SK-N-SH (cell line): Measurements from ENCODE around the gene CYFIP1. TPM values are rescaled to one million over a fixed set of nuclear protein-coding genes. Genes with fewer than 3 reads are reported as not detected.

ENCODE experiments used
- CTCF ChIA-PET: fragments of 300-600, 350-600 bp; formaldehyde crosslinking; extraction: SDS; loops from one replicate; lab custom pipeline; 2021; lab: Yijun Ruan, JAX
- POLR2A ChIA-PET: fragments of 350-600 bp; sonication (Branson Sonifier 250); formaldehyde crosslinking; extraction: SDS; loops from one replicate; lab custom pipeline; 2020; ENCODE audit warnings: antibody characterized with exemption, inconsistent platforms; lab: Yijun Ruan, JAX
- DNase-seq: peaks from one replicate; pipeline ENCODE4 v3.0.0; 2012
- H2AFZ ChIP-seq: fragments of 200-600 bp; sonication (generic); 2 replicates; pipeline ENCODE4 v1.8.1; 2016; ENCODE audit warnings: antibody characterized with exemption, mild to moderate bottlenecking, low read depth
- H3F3A ChIP-seq: fragments of 200-600 bp; sonication (generic); replicated peaks from 2 replicates; pipeline ENCODE3; 2016; ENCODE audit warnings: antibody characterized with exemption, mild to moderate bottlenecking; ENCODE audit not compliant: insufficient read depth
- H3K27ac ChIP-seq, 2 experiments: fragments of 200-500 bp in 1 of 2; fragments of 200-600 bp in 1 of 2; sonication (Bioruptor generic) in 1 of 2; sonication (generic), shearing (Covaris generic) in 1 of 2; 2 replicates each; pipeline versions ENCODE4 v1.5.1 to v1.6.1; 2014 to 2016; ENCODE audit warnings: low read depth in 2 of 2, inconsistent platforms in 1 of 2, low read length in 1 of 2, mild to moderate bottlenecking in 1 of 2, mixed read lengths in 1 of 2
- H3K27me3 ChIP-seq: fragments of 200-600 bp; sonication (generic), shearing (Covaris generic); 2 replicates; pipeline ENCODE4 v1.6.1; 2016; ENCODE audit warnings: mixed run types; ENCODE audit not compliant: insufficient read depth
- H3K36me3 ChIP-seq, 2 experiments: fragments of 200-500 bp in 1 of 2; fragments of 200-600 bp in 1 of 2; sonication (Bioruptor generic) in 1 of 2; sonication (generic) in 1 of 2; replicated peaks in 1 of 2; 2 replicates each; pipeline versions ENCODE3 to v1.5.1; 2014 to 2016; ENCODE audit warnings: low read length in 1 of 2, mild to moderate bottlenecking in 1 of 2; ENCODE audit not compliant: insufficient read depth in 2 of 2, control insufficient read depth in 1 of 2
- H3K4me1 ChIP-seq, 2 experiments: fragments of 200-500 bp in 1 of 2; fragments of 200-600 bp in 1 of 2; sonication (Bioruptor generic) in 1 of 2; sonication (generic), shearing (Covaris generic) in 1 of 2; 2 replicates each; pipeline versions ENCODE4 v1.5.1 to v1.6.1; 2014 to 2016; ENCODE audit warnings: low read depth in 1 of 2, low read length in 1 of 2, mixed run types in 1 of 2; ENCODE audit not compliant: insufficient read depth in 2 of 2, control insufficient read depth in 1 of 2
- H3K4me2 ChIP-seq: fragments of 200-600 bp; sonication (generic), shearing (Covaris generic); 2 replicates; pipeline ENCODE4 v1.6.1; 2017; ENCODE audit warnings: mixed run types
- H3K4me3 ChIP-seq, 2 experiments: fragments of 200-500 bp in 1 of 2; fragments of 200-600 bp in 1 of 2; sonication (Bioruptor generic) in 1 of 2; sonication (generic), shearing (Covaris generic) in 1 of 2; 2 replicates each; pipeline versions ENCODE4 v1.5.1 to v1.8.1; 2014 to 2016; ENCODE audit warnings: low read depth in 2 of 2, inconsistent platforms in 1 of 2, low read length in 1 of 2, mild to moderate bottlenecking in 1 of 2, mixed read lengths in 1 of 2, moderate library complexity in 1 of 2
- H3K79me2 ChIP-seq: fragments of 200-600 bp; sonication (generic); 2 replicates; pipeline ENCODE4 v1.8.1; 2017; ENCODE audit warnings: mild to moderate bottlenecking; ENCODE audit not compliant: insufficient read depth
- H3K9ac ChIP-seq: fragments of 200-600 bp; sonication (generic); 2 replicates; pipeline ENCODE4 v1.6.1; 2017; ENCODE audit warnings: mixed run types
- H3K9me2 ChIP-seq: fragments of 200-600 bp; sonication (generic); 2 replicates; pipeline ENCODE4 v1.6.1; 2017; ENCODE audit warnings: mixed run types
- H3K9me3 ChIP-seq: fragments of 200-600 bp; sonication (generic); 2 replicates; pipeline ENCODE4 v1.6.1; 2017; ENCODE audit warnings: mixed run types, mild to moderate bottlenecking, moderate library complexity
- H4K20me1 ChIP-seq: fragments of 200-600 bp; sonication (generic); 2 replicates; pipeline ENCODE4 v1.6.1; 2017; ENCODE audit warnings: mild to moderate bottlenecking, mixed run types; ENCODE audit not compliant: insufficient read depth
- CHD2 ChIP-seq: fragments of 150-350 bp; IDR thresholded peaks from 2 replicates; pipeline ENCODE4 v1.6.1; 2018; ENCODE audit warnings: low read length; ENCODE audit not compliant: partially characterized antibody
- CTCF ChIP-seq: fragments of 200-600 bp; sonication (generic); IDR thresholded peaks from 2 replicates; pipeline ENCODE4 v1.6.1; 2017; ENCODE audit warnings: antibody characterized with exemption, mild to moderate bottlenecking, moderate library complexity
- EZH2phosphoT487 ChIP-seq: fragments of 200-600 bp; sonication (generic); IDR thresholded peaks from 2 replicates; pipeline ENCODE4 v1.6.1; 2017; ENCODE audit warnings: low read depth, mixed run types, mild to moderate bottlenecking, antibody characterized with exemption, moderate library complexity, borderline replicate concordance
- FOXJ3 ChIP-seq: sonication (generic); formaldehyde crosslinking; IDR thresholded peaks from 2 replicates; pipeline ENCODE4 v1.5.1; 2020; ENCODE audit warnings: mild to moderate bottlenecking, missing genetic modification reagents
- FOXM1 ChIP-seq: IDR thresholded peaks from 2 replicates; pipeline ENCODE4 v1.4.0; 2012; ENCODE audit warnings: low read depth, mild to moderate bottlenecking
- GATA2 ChIP-seq: sonication (generic); formaldehyde crosslinking; IDR thresholded peaks from 2 replicates; pipeline ENCODE4 v1.5.0; 2020; ENCODE audit warnings: mild to moderate bottlenecking, missing genetic modification reagents
- JUND ChIP-seq: IDR thresholded peaks from 2 replicates; pipeline ENCODE4 v1.4.0; 2012
- MXI1 ChIP-seq: IDR thresholded peaks from 2 replicates; pipeline ENCODE4 v1.6.1; 2012; ENCODE audit warnings: mild to moderate bottlenecking, low read depth, low read length, improper control_type of control experiment
- NFIC ChIP-seq: IDR thresholded peaks from 2 replicates; pipeline ENCODE4 v1.4.0; 2012; ENCODE audit warnings: borderline replicate concordance
- NRF1 ChIP-seq: IDR thresholded peaks from 2 replicates; pipeline ENCODE4 v1.6.1; 2012; ENCODE audit warnings: low read depth, mild to moderate bottlenecking, low read length
- PBX3 ChIP-seq: IDR thresholded peaks from 2 replicates; pipeline ENCODE4; 2012
- RAD21 ChIP-seq: IDR thresholded peaks from 2 replicates; pipeline ENCODE4 v1.6.1; 2012; ENCODE audit warnings: mild to moderate bottlenecking, low read length
- RCOR1 ChIP-seq: fragments of 150-350 bp; IDR thresholded peaks from 2 replicates; pipeline ENCODE4 v1.6.1; 2017; ENCODE audit warnings: antibody characterized with exemption, low read length
- RXRA ChIP-seq: IDR thresholded peaks from 2 replicates; pipeline ENCODE4 v1.4.0; 2012; ENCODE audit warnings: low read depth, mild to moderate bottlenecking, borderline replicate concordance
- SMC3 ChIP-seq: IDR thresholded peaks from 2 replicates; pipeline ENCODE4 v1.6.1; 2012; ENCODE audit warnings: low read depth, low read length, improper control_type of control experiment
- TAF1 ChIP-seq: IDR thresholded peaks from 2 replicates; pipeline ENCODE4 v1.6.1; 2012; ENCODE audit warnings: low read depth, mild to moderate bottlenecking, low read length, moderate library complexity, borderline replicate concordance
- USF2 ChIP-seq: fragments of 150-350 bp; IDR thresholded peaks from 2 replicates; pipeline ENCODE4 v1.6.1; 2017; ENCODE audit warnings: antibody characterized with exemption, low read length, low read depth, borderline replicate concordance
- YY1 ChIP-seq: IDR thresholded peaks from 2 replicates; pipeline ENCODE4 v1.4.0; 2012; ENCODE audit warnings: low read depth, mild to moderate bottlenecking
- WGBS: methylation state at CpG from one replicate; pipeline ENCODE4 v1.1.6; 2017; ENCODE audit warnings: low lambda C conversion rate; 5-methylcytosine and 5-hydroxymethylcytosine counted together
- polyA plus RNA-seq, 3 experiments: library from polyadenylated mRNA; depleted of rRNA; stranded (reverse); fragments of >200 nt; gene quantifications; 2 replicates each; pipeline ENCODE4 v1.2.3, GENCODE V29; 2012

CYFIP1 gene
- polyA plus RNA-seq, 1 of the 3 experiments (the other 2 are of a cell fraction): 53.4 TPM

- Histone ChIP-seq H3K9me3 (no peaks in the 10 kb centered on the region), H3K79me2 (peaks cover 14% of the 10 kb centered on the region; the same call in 1 of the 2 replicates)
- TF ChIP-seq GATA2 (CRISPR knock-in tag) (no peak), YY1 (no peak), PBX3 (no peak), EZH2phosphoT487 (no peak), CTCF (no peak), JUND (no peak), NRF1 (no peak), NFIC (no peak)
- TF ChIP-seq, all 33 proteins: peak for 0
- H3K4me2 ChIP-seq: no peak overlapping the region
- H3K9ac ChIP-seq: no peak overlapping the region
- no peaks in the 10 kb centered on the region for H3K9me2 ChIP-seq
- DNase-seq: no peak
- no peaks in the 10 kb centered on the region for H4K20me1 ChIP-seq
- no peak overlapping the region for H3K4me3 ChIP-seq
- CTCF ChIA-PET: no interaction called here
- H3K4me1 ChIP-seq: no peaks in the 10 kb centered on the region
- no peak overlapping the region for H2AFZ ChIP-seq
- H3K36me3 ChIP-seq: peaks cover 76 to 82% of the 10 kb centered on the region in 2 experiments
- H3K27me3 ChIP-seq: no peaks in the 10 kb centered on the region
- H3F3A ChIP-seq: peaks cover 17% of the 10 kb centered on the region
- H3K27ac ChIP-seq: no peak overlapping the region
- WGBS: 96% methylated on average over 9 of the region's 9 CpGs
- POLR2A ChIA-PET: no interaction called here
Observed at GRCh38 chr15:22868928-22869327, 111.2 kb downstream of the CYFIP1 start.

GRCh38 chr15:22868495-22868894 lies 111.7 kb downstream of the CYFIP1 start:
- POLR2A ChIA-PET: no interaction called here
- Histone ChIP-seq H3K4me1 (no peaks in the 10 kb centered on the region), H3K9me2 (no peaks in the 10 kb centered on the region), H2AFZ (no peak overlapping the region), H3F3A (peaks cover 17% of the 10 kb centered on the region), H3K36me3 (peaks cover 79 to 80% of the 10 kb centered on the region in 2 experiments), H3K9me3 (no peaks in the 10 kb centered on the region), H3K4me3 (no peak overlapping the region), H3K27me3 (no peaks in the 10 kb centered on the region), H3K4me2 (no peak overlapping the region), H4K20me1 (no peaks in the 10 kb centered on the region), H3K27ac (no peak overlapping the region), H3K9ac (no peak overlapping the region), H3K79me2 (peaks cover 18% of the 10 kb centered on the region; the same call in 1 of the 2 replicates)
- 87% methylated on average over 4 of the region's 4 CpGs for WGBS
- DNase-seq: no peak
- CTCF ChIA-PET: no interaction called here
- no peak for TF ChIP-seq RAD21

- no peaks in the 10 kb centered on the region for H3K9me3 ChIP-seq
- no peak overlapping the region for H2AFZ ChIP-seq
- POLR2A ChIA-PET: no interaction called here
- no peaks in the 10 kb centered on the region for H4K20me1 ChIP-seq
- CTCF ChIA-PET: no interaction called here
- H3K9ac ChIP-seq: no peak overlapping the region
- no peak overlapping the region for H3K4me2 ChIP-seq
- no peaks in the 10 kb centered on the region for H3K9me2 ChIP-seq
- no peak overlapping the region for H3K27ac ChIP-seq
- no peaks in the 10 kb centered on the region for H3K27me3 ChIP-seq
- H3K36me3 ChIP-seq: peaks cover 73 to 82% of the 10 kb centered on the region in 2 experiments
- H3K4me3 ChIP-seq: no peak overlapping the region
- H3F3A ChIP-seq: peaks cover 17% of the 10 kb centered on the region
- no peaks in the 10 kb centered on the region for H3K4me1 ChIP-seq
- 88% methylated on average over 6 of the region's 6 CpGs for WGBS
- DNase-seq: no peak
- peaks cover 24% of the 10 kb centered on the region; the same call in 1 of the 2 replicates for H3K79me2 ChIP-seq
- no peak for TF ChIP-seq FOXM1
- no peak for TF ChIP-seq MXI1
- no peak for TF ChIP-seq CHD2
- no peak for TF ChIP-seq FOXJ3 (CRISPR knock-in tag)
- no peak for TF ChIP-seq JUND
- no peak for TF ChIP-seq USF2
- no peak for TF ChIP-seq RXRA
- TF ChIP-seq RCOR1: no peak
- TF ChIP-seq SMC3: no peak
- TF ChIP-seq EZH2phosphoT487: no peak
- no peak for TF ChIP-seq TAF1
Observed at GRCh38 chr15:22867886-22868285, 112.3 kb downstream of the CYFIP1 start.
